KOPT-K1 (cell line): ENCODE results near the gene IFNGR2.
"Not testable (repeated sequence)": the region's sequence is repeated elsewhere in the genome, so short reads cannot be mapped to it uniquely, and the experiment has no call there.

Experiments
- H3K27ac ChIP-seq: fragments of 200-600 bp; sonication (generic); 2 replicates; pipeline ENCODE4 v1.5.1; 2016; ENCODE audit warnings: antibody characterized with exemption, mild to moderate bottlenecking, low read depth, low read length; ENCODE audit not compliant: poor library complexity, severe bottlenecking
- H3K36me3 ChIP-seq: fragments of 200-600 bp; sonication (generic); 2 replicates; pipeline ENCODE4 v1.5.1; 2017; ENCODE audit warnings: antibody characterized with exemption, mild to moderate bottlenecking, low read length, moderate library complexity; ENCODE audit not compliant: insufficient read depth
- H3K9me3 ChIP-seq: fragments of 200-600 bp; sonication (generic); 2 replicates; pipeline ENCODE4 v1.5.1; 2017; ENCODE audit warnings: antibody characterized with exemption, low read length, mild to moderate bottlenecking; ENCODE audit not compliant: insufficient read depth, poor library complexity, severe bottlenecking

The IFNGR2 gene

DNA sequence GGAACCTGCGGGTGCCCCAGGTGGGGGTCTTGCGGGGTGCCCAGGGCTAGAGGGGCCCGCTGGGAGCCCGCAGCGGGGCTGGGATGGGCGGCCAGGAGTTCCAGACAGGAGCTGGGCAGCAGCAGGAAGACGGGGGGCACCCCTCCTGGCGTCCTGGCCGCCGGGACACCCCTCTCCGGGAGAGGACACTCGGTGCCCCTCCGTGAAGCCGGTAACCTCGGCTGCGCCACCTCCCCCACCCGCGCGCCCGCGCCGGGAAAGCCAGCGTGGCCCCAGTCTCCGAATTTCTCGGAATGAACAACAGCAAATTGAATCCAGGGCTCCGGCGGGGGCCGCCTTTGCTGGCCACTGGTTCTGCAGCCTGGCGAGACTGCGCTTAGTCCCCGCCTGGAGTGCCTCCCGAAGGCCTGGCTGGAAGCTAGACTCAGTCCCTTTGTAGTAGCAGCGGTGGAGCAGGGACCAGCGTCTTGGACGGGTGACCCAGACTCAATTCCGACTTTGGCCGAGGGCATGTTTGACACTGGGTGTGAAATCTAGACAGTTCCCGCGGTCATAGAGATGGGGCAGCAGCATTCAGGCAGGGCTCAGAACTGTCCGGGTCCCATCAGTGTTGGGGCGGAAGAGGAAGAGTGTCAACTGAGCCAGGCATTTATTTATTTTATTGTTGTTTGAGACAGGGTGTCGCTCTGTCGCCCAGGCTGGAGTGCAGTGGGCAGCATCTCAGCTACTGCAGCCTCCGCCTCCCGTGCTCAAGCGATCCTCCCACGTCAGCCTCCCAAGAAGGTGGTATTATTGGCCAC lies 773 bp downstream of the IFNGR2 start:
- no peaks in the 10 kb centered on the region; the same call in 1 of the 2 replicates for H3K36me3 ChIP-seq
- H3K9me3 ChIP-seq, result no peaks in the 10 kb centered on the region
- peak overlapping the region; percentile 64 for H3K27ac ChIP-seq

DNA sequence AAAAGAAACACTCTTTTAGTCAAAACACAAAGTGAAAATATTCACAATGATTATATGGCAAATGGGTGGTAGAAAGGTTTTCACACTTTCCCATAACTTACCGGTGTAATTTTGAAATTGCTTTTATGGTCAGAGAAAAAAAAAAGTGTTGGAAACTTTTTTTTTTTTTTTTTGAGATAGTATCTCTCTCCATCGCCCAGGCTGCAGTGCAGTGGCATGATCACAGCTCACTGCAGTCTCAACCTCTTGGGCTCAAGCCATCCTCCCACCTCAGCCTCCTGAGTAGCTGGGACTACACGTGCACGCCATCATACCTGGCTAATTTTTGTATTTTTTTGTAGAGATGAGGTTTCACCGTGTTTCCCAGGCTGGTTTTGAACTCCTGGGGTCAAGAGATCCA lies 3.3 kb downstream of the IFNGR2 start:
- no peak overlapping the region for H3K27ac ChIP-seq
- H3K9me3 ChIP-seq, result no peaks in the 10 kb centered on the region
- peaks cover 8% of the 10 kb centered on the region; the same call in 1 of the 2 replicates for H3K36me3 ChIP-seq

DNA sequence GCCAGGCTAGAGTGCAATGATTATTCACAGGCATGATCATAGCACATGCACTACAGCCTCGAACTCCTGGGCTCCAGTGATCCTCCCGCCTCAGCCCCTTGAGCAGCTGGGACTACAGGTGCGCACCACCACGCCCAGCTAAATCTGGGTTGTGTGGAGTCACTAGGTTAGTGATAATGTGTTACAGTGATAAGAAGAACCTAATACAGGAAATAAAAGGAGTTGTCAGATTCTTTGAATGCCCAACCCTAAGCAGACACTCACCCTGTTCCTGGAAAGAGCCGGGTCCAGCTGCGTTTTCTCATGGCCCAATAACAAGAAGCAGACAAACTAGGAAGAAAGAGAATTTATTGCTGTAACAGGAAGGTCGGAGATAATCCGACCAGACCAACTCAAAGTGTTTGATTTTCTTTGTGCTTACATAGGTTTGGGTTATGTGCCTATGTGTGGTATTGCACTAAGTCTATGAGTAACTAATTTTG lies 8.8 kb downstream of the IFNGR2 start:
- Histone ChIP-seq H3K9me3 (no peaks in the 10 kb centered on the region), H3K36me3 (peaks cover 44% of the 10 kb centered on the region), H3K27ac (no peak overlapping the region)

DNA sequence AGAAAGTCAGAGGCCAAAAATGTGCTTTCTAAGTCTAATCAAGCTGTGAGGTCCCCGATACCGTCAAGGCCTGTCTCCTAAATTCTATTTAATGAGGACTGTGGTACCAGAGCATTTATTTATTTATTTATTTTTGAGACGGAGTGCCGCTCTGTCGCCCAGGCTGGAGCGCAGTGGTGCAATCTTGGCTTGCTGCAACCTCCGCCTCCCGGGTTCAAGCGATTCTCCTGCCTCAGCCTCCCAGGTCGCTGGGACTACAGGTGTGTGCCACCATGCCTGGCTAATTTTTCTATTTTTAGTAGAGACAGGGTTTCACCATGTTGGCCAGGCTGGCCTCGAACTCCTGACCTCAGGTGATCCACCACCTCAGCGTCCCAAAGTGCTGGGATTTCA lies 9.2 kb downstream of the IFNGR2 start:
- not testable (repeated sequence) for H3K27ac ChIP-seq, H3K9me3 ChIP-seq
- peaks cover 48% of the 10 kb centered on the region for H3K36me3 ChIP-seq

DNA sequence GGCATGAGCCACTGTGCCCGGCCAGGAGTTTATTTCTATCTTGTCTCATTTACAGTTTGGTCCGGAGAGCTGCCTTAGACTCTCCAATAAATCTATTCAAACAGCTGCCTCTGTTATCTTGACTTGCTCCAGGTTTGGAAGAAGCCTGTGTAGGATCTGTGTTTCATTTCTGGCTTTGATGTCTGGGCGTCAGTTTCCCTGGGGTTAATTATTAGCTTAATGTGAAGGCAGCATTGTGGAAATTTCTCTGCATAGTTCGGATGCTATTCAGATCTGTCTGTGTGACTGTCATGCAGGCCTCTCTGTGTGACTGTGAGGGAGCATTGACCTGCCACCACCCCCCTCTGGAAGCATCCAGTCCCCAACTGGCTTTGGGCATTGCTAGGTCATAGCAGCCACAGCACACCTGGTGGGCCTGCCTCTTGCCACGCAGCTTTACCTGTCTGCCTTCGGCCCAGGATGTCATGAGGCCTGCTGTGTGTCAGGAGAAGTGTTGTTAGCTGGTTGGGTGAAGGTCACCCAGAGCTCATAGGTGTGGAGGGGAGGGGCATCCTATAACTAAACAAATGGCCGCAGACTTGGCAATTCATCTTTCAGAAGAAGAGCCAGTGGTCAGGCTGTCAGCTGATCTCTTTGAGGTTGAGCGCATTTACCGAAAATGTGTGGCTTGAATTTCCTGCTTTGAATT lies 9.8 kb downstream of the IFNGR2 start:
- H3K9me3 ChIP-seq, result no peaks in the 10 kb centered on the region
- H3K27ac ChIP-seq, result no peak overlapping the region
- H3K36me3 ChIP-seq, result peaks cover 52% of the 10 kb centered on the region

DNA sequence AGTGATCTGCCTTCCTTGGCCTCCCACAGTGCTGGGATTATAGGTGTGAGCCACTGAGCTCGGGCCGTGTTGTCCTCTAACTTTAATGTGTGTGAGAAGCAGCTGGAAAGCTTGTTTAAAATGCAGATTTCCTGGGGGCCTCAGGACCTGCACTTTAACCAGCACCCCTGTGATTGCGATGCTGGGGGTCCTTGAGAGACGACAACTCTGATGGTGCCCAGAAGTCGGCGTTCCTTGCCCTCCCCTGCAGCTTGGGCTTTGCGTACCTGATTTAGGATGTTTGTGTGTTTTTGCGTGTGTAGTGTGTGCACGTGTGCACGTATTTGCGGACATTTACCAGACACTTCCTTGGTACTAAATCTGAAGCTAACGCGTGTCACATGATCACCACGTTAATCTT lies 10.9 kb downstream of the IFNGR2 start:
- Histone ChIP-seq H3K36me3 (peaks cover 58% of the 10 kb centered on the region), H3K27ac (no peak overlapping the region), H3K9me3 (no peaks in the 10 kb centered on the region)

DNA sequence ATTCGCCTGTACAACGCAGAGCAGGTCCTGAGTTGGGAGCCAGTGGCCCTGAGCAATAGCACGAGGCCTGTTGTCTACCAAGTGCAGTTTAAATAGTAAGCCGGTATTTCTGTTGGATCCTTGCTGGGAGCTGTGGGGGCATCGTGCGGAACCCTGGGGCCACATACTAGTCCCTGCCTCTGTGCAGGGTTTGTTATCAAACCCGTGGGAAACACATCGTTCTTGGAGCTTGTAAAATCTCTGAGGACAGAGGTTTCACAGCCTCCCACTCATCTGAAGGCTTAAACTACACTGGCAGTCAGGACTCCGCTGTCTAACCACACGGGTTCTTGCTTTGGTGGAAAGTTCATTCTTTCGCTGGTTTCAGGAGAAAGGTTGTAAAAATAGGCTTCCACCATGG lies 11.7 kb downstream of the IFNGR2 start:
- Histone ChIP-seq H3K9me3 (no peaks in the 10 kb centered on the region), H3K36me3 (peaks cover 66% of the 10 kb centered on the region), H3K27ac (no peak overlapping the region)

DNA sequence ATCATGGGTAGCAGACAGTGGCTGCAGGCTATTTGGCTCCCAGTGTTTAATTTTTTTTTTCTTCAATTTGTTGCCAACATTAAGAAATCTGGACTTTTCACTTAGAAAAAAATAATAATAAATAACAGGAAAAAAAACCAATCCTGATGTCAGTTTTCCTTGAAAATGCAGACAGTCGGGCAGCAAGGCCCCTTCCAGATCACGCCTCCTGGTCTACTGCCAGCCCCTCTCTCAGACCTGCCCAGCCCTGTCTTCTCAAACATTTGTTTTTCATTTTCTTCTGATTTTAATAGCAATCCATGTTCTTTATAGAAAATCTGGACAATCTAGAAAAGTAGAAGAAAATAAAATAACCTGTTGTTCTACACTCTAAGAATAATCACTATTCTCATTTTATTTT lies 15.5 kb downstream of the IFNGR2 start:
- Histone ChIP-seq H3K36me3 (peaks cover 85% of the 10 kb centered on the region), H3K27ac (no peak overlapping the region), H3K9me3 (no peaks in the 10 kb centered on the region)

DNA sequence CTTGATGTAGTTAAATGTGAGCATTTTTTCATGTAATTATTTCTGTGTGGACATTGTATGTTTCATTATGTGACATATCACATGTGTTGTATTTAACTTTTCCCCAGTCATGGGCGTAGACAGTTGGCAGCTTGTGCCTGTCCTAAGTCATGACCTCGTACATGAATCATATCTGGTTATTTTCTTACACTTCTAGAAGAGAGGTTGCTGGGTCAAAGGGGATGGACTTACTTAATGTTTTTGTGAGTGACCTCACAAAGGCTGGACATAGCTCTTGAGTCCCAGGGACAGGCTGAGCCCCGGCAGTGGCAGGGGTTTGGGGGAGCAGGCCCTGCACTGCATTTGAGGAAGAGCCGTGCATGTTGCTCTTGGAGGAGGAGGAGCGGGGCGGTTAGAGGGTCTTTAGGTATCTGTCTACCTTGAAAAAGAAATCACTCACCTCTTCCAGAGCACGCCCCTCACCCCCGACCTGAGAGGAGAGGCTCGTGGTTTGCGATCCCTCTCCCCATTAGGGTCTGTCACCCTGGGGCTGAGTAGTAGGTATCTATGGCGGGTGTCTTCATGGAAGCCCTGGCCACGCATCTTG lies 16.4 kb downstream of the IFNGR2 start:
- peaks cover 86% of the 10 kb centered on the region for H3K36me3 ChIP-seq
- no peaks in the 10 kb centered on the region for H3K9me3 ChIP-seq
- H3K27ac ChIP-seq, result no peak overlapping the region

DNA sequence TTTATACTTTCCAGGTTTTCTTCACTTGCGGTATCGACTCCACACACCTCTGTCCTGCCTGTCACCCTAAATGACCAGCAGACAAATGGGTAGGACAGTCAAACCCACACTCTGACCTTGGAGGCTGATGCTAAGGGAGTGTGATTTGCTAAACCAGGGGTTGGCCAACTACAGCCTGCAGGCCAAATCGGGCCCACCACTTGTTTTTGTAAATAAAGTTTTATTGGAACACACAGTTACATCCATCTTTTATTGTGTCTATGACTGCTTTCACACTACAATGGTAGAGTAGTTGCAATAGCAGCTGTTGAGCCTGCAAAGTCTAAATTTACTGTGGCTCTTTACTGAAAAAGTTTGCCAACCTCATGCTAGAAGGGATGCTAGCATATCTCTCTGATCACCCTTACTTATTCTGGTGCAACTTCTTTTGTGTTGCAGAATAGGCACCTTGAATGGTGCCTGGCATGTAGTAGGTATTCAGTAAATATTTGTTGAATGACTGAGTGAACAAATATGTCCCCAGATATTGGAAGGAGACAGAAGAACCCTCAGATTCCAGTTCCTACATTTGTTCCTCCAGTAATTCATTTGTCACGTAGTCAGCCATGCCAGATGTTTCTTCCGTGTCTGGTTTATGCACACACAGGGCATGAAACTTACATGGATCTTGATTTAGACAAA lies 18.6 kb downstream of the IFNGR2 start:
- H3K36me3 ChIP-seq, result peaks cover 88% of the 10 kb centered on the region
- no peak overlapping the region for H3K27ac ChIP-seq
- no peaks in the 10 kb centered on the region for H3K9me3 ChIP-seq

DNA sequence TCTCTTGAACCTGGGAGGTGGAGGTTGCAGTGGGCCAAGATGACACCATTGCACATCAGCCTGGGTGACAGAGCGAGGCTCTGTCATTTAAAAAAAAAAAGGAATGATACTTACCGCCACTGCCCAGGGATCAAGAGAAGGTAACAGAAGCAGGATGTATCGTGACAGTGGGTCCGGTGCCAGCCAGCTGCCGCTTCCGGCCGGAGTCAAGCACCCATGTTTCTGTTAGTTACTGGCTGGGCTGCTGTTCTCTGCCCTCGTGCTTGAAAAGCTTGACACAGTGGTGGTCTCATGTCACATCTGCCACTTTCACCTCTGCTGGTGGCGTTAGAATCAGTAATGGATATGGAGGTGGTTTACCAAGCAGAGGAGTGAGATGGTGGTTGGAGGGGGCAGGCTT lies 21.0 kb downstream of the IFNGR2 start:
- H3K27ac ChIP-seq, result no peak overlapping the region
- no peaks in the 10 kb centered on the region for H3K9me3 ChIP-seq
- peaks cover 96% of the 10 kb centered on the region for H3K36me3 ChIP-seq

DNA sequence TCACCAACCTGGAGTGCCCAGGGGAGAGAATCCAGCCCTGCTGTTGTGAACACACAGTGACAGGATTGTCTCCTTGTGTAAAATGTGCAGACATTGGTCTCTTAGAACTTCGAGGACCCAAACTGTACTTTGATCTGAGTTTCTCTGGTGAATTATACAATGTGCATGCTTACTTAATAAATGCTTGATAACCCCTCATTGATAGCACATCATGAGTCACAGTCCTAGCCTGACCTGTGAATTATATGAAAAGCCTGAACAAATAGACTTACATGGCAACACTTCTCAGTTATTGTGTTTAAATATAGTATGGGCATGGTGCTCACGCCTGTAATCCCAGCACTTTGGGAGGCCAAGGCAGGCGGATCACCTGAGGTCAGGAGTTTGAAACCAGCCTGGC lies 22.6 kb downstream of the IFNGR2 start:
- Histone ChIP-seq H3K27ac (no peak overlapping the region), H3K36me3 (peaks cover 94% of the 10 kb centered on the region), H3K9me3 (no peaks in the 10 kb centered on the region)

DNA sequence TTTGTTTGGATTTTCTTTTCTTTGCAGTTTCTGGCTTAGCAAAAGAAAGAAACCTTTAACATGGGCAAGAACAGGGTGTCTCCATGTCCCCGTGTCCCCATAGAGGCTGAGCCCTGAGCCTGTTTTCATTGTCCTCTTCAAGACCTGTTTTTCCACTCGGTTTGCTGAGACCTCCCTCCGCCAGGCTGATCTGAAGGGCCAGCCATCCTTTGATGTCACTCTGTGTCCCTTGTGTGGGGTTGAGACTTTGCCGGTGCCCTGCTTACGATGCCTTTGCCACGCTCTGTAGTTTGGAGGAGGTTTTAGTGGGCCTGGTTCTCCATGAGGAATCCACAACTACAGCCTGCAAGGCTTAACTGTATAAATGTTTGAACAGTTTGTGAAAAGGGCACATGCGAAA lies 23.8 kb downstream of the IFNGR2 start:
- H3K9me3 ChIP-seq, result no peaks in the 10 kb centered on the region
- H3K27ac ChIP-seq, result no peak overlapping the region
- H3K36me3 ChIP-seq, result peaks cover 94% of the 10 kb centered on the region

DNA sequence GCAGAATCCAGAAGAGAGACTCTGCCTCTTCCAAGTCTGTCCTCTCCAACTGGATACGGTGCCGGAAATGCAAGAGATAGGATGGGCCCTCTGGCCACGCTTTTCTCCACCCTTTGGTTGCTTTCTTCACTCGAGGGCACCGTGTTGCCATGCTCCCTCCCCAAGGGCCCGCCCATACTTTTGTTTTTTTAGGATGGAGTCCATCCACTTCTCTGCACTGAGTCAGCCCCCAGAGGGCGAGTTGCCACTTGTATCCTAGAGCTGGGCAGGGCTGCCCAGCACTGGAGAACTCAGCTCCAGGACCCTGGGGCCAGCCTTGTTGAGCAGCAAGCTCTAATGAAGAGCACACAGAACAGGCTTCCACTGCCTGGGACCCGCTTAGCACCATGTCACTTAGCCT lies 25.5 kb downstream of the IFNGR2 start:
- Histone ChIP-seq H3K9me3 (no peaks in the 10 kb centered on the region), H3K36me3 (peaks cover 98% of the 10 kb centered on the region), H3K27ac (no peak overlapping the region)

DNA sequence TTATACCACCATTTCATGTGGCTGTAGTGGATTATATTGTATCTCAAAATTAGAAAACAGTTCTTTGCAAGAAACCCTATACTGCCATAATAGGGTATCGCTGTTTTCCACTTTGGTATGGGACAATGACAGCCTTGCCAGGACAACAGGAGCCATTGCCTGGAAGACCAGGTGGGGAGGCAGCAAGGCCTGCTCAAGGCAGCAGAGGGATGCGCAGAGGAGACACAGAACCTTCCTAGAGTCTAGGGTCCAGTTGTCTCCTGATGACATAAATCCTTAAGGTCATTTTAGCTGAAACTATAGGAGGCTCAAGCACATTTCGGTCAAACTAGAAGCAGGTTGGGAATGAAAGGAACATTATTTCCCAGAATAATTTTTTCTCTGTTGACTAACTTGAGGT lies 27.6 kb downstream of the IFNGR2 start:
- Histone ChIP-seq H3K36me3 (peaks cover 95% of the 10 kb centered on the region), H3K27ac (no peak overlapping the region), H3K9me3 (no peaks in the 10 kb centered on the region)
